DND-41 (cell line): ENCODE measurements around the gene AOPEP.

Source experiments
- ATAC-seq: fragments of 200-7000 bp; cut with Tn5 transposase; 3 replicates; pipeline ENCODE4 v1.9.1; 2021; ENCODE audit warnings: low read depth; ENCODE audit not compliant: insufficient read depth
- DNase-seq: peaks from one replicate; pipeline ENCODE4 v3.0.0-alpha.2; 2020
- H2AFZ ChIP-seq: 2 replicates; pipeline ENCODE4 v1.6.0; 2012; ENCODE audit warnings: low read depth, low read length
- H3K27ac ChIP-seq: 2 replicates; pipeline ENCODE4 v1.5.1; 2012; ENCODE audit warnings: low read length, inconsistent platforms
- H3K27me3 ChIP-seq: fragments of 200-600 bp; sonication (generic); 2 replicates; pipeline ENCODE4 v1.6.0; 2012; ENCODE audit warnings: low read length, mild to moderate bottlenecking, inconsistent platforms; ENCODE audit not compliant: insufficient read depth, poor library complexity
- H3K36me3 ChIP-seq: 2 replicates; pipeline ENCODE4 v1.5.1; 2012; ENCODE audit warnings: low read length, inconsistent platforms; ENCODE audit not compliant: insufficient read depth
- H3K4me1 ChIP-seq: 2 replicates; pipeline ENCODE4 v1.5.1; 2012; ENCODE audit warnings: mild to moderate bottlenecking, low read length; ENCODE audit not compliant: insufficient read depth
- H3K4me2 ChIP-seq: 2 replicates; pipeline ENCODE4 v1.6.0; 2012; ENCODE audit warnings: mild to moderate bottlenecking, moderate library complexity, low read length, inconsistent platforms; ENCODE audit not compliant: insufficient read depth
- H3K4me3 ChIP-seq, 2 experiments: fragments of 200-600 bp in 1 of 2; shearing (Covaris generic) in 1 of 2; 2 replicates each; pipeline ENCODE4 v1.5.1; 2012 to 2016; ENCODE audit warnings: inconsistent platforms in 2 of 2, low read length in 2 of 2, mild to moderate bottlenecking in 2 of 2, low read depth in 1 of 2, moderate library complexity in 1 of 2
- H3K79me2 ChIP-seq: 2 replicates; pipeline ENCODE4 v1.6.0; 2012; ENCODE audit warnings: low read length, inconsistent platforms; ENCODE audit not compliant: insufficient read depth
- H3K9ac ChIP-seq: 2 replicates; pipeline ENCODE4 v1.6.0; 2012; ENCODE audit warnings: low read depth, mild to moderate bottlenecking, inconsistent platforms, low read length, moderate library complexity
- H3K9me3 ChIP-seq: 2 replicates; pipeline ENCODE4 v1.5.1; 2012; ENCODE audit warnings: low read length, moderate library complexity, mild to moderate bottlenecking, inconsistent platforms; ENCODE audit not compliant: insufficient read depth, severe bottlenecking
- H4K20me1 ChIP-seq: 2 replicates; pipeline ENCODE4 v1.6.0; 2012; ENCODE audit warnings: low read length; ENCODE audit not compliant: insufficient read depth
- EZH2 ChIP-seq: IDR thresholded peaks from 3 replicates; pipeline ENCODE4 v1.6.1; 2012; ENCODE audit warnings: borderline replicate concordance, low read depth, mild to moderate bottlenecking, moderate library complexity, low read length, inconsistent platforms; ENCODE audit not compliant: severe bottlenecking
- TF ChIP-seq, protein P1 (sequence below): IDR thresholded peaks from 2 replicates; pipeline ENCODE4 v1.5.1; 2012; ENCODE audit warnings: borderline replicate concordance, low read length, moderate library complexity, mild to moderate bottlenecking; ENCODE audit not compliant: poor library complexity, severe bottlenecking; ENCODE audit errors: extremely low read depth

AOPEP gene

DNA sequence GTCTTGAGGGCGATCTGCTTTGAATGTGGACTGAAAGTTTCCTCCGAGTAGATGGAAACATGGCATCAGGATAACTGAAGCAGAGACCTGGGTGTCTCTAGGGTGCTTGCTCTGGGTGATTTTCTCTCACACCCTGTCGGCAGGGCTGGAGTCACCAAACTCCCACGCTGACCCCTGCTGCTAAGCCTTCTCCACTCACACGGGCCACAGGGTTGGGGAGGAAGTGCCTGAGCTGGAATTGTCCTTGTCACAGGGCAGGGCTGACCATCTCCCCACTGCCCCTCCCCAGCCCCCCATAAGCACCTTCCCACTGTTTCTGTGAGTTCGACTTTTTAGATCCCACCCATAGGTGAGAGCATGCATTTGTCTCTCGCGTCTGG, 378.1 kb downstream of the AOPEP start:
- Histone ChIP-seq H3K79me2 (no peaks in the 10 kb centered on the region), H3K4me3 (no peak overlapping the region), H2AFZ (no peak overlapping the region), H3K36me3 (0 out of 2 replicates have a peak, but pooled peaks cover 3% of the 10 kb centered on the region), H3K4me1 (no peaks in the 10 kb centered on the region), H3K27ac (no peak overlapping the region), H3K4me2 (no peak overlapping the region), H3K27me3 (no peaks in the 10 kb centered on the region), H4K20me1 (no peaks in the 10 kb centered on the region), H3K9me3 (no peaks in the 10 kb centered on the region), H3K9ac (no peak overlapping the region)
- no peak for TF ChIP-seq EZH2
- TF ChIP-seq, protein P1, sequence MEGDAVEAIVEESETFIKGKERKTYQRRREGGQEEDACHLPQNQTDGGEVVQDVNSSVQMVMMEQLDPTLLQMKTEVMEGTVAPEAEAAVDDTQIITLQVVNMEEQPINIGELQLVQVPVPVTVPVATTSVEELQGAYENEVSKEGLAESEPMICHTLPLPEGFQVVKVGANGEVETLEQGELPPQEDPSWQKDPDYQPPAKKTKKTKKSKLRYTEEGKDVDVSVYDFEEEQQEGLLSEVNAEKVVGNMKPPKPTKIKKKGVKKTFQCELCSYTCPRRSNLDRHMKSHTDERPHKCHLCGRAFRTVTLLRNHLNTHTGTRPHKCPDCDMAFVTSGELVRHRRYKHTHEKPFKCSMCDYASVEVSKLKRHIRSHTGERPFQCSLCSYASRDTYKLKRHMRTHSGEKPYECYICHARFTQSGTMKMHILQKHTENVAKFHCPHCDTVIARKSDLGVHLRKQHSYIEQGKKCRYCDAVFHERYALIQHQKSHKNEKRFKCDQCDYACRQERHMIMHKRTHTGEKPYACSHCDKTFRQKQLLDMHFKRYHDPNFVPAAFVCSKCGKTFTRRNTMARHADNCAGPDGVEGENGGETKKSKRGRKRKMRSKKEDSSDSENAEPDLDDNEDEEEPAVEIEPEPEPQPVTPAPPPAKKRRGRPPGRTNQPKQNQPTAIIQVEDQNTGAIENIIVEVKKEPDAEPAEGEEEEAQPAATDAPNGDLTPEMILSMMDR, result no peak
- no peak for DNase-seq
- 0 out of 3 replicates have a peak, but pooled peaks have one; percentile 12 for ATAC-seq

DNA sequence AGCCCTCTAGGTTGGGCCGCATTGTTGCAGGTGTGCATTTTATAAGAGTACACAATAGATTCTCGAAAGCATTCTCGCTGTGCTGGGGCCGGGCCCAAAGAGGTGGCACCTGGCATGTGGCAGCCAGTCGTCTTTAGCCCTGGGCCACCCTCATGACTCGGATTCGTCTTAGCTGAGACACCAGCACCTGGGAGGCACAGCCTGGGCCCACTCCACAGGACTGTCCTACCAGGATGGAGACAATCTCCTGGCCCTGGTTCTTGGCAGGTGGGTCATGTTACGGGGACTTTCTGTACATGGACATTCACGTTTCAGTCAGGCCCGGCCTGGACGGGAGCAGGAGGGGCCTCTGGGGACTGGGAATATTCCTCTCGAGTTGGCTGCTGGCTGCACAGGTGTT, 378.5 kb downstream of the AOPEP start:
- Histone ChIP-seq H3K4me1 (no peaks in the 10 kb centered on the region), H3K27ac (no peak overlapping the region), H3K9me3 (no peaks in the 10 kb centered on the region), H3K9ac (no peak overlapping the region), H4K20me1 (no peaks in the 10 kb centered on the region), H2AFZ (no peak overlapping the region), H3K36me3 (0 out of 2 replicates have a peak, but pooled peaks cover 3% of the 10 kb centered on the region), H3K4me2 (no peak overlapping the region), H3K27me3 (no peaks in the 10 kb centered on the region), H3K79me2 (no peaks in the 10 kb centered on the region), H3K4me3 (no peak overlapping the region)
- DNase-seq (no peak), ATAC-seq (no peak)
- TF ChIP-seq EZH2, result no peak
- TF ChIP-seq, protein P1, result no peak

DNA sequence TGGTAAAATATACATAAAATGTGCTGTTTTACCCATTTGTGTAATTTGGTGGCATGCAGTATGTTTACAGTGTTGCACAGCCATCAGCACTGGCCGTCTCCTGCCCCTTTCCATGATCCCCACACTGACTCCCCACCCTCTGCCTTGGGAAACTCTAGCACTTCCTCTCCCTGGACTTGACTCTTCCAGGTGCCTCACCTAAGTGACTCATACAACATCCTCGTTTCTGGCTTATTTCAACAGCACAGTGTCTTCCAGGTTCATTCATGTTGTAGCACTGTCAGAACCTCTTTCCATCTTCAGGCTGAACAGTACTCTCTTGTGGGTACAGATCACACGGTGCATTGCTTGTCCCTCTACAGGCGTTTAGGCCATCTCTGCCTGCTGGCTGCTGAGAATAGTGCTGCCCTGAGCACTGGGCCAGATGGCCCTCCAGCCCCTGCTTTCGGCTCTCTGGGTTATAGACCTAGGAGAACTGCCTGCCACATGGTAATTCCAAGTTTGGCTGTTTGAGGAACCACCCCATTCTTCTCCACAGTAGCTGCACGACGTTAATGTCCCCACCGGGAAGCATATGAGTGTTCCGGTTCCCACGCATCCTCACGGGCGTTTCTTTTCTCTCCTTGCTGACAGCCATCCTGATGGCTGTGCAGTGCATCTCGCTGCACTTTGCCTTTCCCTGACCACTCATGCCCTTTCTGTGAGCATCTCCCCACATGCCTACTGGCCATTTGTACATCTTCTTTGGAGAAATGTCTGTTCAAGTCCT, 379.2 kb downstream of the AOPEP start:
- H3K4me1 ChIP-seq, result no peaks in the 10 kb centered on the region
- no peak overlapping the region; the same call in 1 of the 2 replicates for H3K27ac ChIP-seq
- DNase-seq (no peak), ATAC-seq (no peak)
- no peak for TF ChIP-seq EZH2
- TF ChIP-seq, protein P1, result no peak
- H3K27me3 ChIP-seq, result no peaks in the 10 kb centered on the region
- no peaks in the 10 kb centered on the region for H3K79me2 ChIP-seq
- H3K9ac ChIP-seq, result no peak overlapping the region
- no peak overlapping the region for H2AFZ ChIP-seq
- H3K9me3 ChIP-seq, result no peaks in the 10 kb centered on the region
- no peak overlapping the region for H3K4me2 ChIP-seq
- H3K36me3 ChIP-seq, result 0 out of 2 replicates have a peak, but pooled peaks cover 3% of the 10 kb centered on the region
- no peak overlapping the region for H3K4me3 ChIP-seq
- no peaks in the 10 kb centered on the region for H4K20me1 ChIP-seq
